Activated CD4-positive, alpha-beta memory T cell treated with anti-CD3 and anti-CD28 coated beads, Interleukin-2, amount 10 ng/mL, durations not matched to agents 7 days and 5 days (primary cell): ENCODE measurements around the gene ASPDH. TPM values are rescaled to one million over a fixed set of nuclear protein-coding genes. Genes with fewer than 3 reads are reported as not detected.
A peak's percentile ranks its signal among the peaks of the same experiment; 100 is the strongest.

Experiments used
- CTCF ChIA-PET: fragments of 350-600 bp; sonication (Branson Sonifier 250); formaldehyde crosslinking; loops from one replicate; lab custom pipeline; 2021; ENCODE audit warnings: antibody characterized with exemption, inconsistent platforms; lab: Charles Lee
- POLR2A ChIA-PET: fragments of 350-600 bp; sonication (Branson Sonifier 250); formaldehyde crosslinking; loops from one replicate; lab custom pipeline; 2021; ENCODE audit warnings: antibody characterized with exemption; lab: Charles Lee
- DNase-seq: peaks from one replicate; pipeline ENCODE4 v3.0.0-alpha.2; 2020
- H3K27ac Mint-ChIP-seq: one replicate; pipeline ENCODE4 v1.8.0; 2021; ENCODE audit warnings: mild to moderate bottlenecking, mixed read lengths
- H3K27me3 Mint-ChIP-seq: one replicate; pipeline ENCODE4 v1.8.0; 2021; ENCODE audit warnings: mixed read lengths
- H3K36me3 Mint-ChIP-seq: one replicate; pipeline ENCODE4 v1.8.0; 2021; ENCODE audit warnings: low read depth, mixed read lengths
- H3K4me1 Mint-ChIP-seq: one replicate; pipeline ENCODE4 v1.8.0; 2021; ENCODE audit warnings: mixed read lengths
- H3K4me3 Mint-ChIP-seq: one replicate; pipeline ENCODE4 v1.8.0; 2021; ENCODE audit warnings: mild to moderate bottlenecking, mixed read lengths
- H3K9me3 Mint-ChIP-seq: one replicate; pipeline ENCODE4 v1.8.0; 2021; ENCODE audit warnings: mixed read lengths
- total RNA-seq, 2 experiments: library from RNA; stranded (reverse); gene quantifications; one replicate each; pipeline ENCODE4 v1.2.3, GENCODE V29; 2021

The ASPDH gene
- total RNA-seq = not detected

- ChIA-PET CTCF (no interaction called here), POLR2A (no interaction called here)
- peaks cover 18% of the 10 kb centered on the region for H3K4me1 Mint-ChIP-seq
- H3K4me3 Mint-ChIP-seq = no peak within 1 kb of the TSS
- H3K27ac Mint-ChIP-seq = no peak within 1 kb of the TSS
- no peak for DNase-seq
- H3K36me3 Mint-ChIP-seq = peaks cover 5% of the 10 kb centered on the region
- peaks cover 2% of the 10 kb centered on the region for H3K27me3 Mint-ChIP-seq
- H3K9me3 Mint-ChIP-seq = no peaks in the 10 kb centered on the region
Observed at GRCh38 chr19:50513746-50514345, at the start of gene ASPDH. TSS of gene ASPDH (minus strand) at chr19:50513913. CDS start at chr19:50513823, 90 bp downstream.

DNA sequence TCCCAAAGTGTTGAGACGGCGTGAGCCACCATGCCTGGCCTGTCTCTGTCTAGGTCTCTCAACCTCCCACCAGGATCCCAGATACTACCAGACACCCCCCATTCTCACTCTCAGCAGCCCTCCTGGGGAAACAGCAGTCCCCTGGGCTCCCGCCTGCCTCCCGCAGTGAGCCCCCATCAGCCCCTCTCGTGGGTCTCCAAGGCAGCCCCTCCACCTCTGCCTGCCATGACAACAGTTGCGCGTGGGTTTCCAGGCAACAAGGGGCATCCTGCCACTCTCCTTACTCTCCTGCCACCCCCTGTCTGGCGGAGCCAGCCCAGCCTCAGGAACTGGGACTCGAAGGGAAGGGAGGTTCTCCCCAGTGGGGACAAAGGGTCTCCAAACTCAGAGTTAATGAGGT, 49.3 kb upstream of the ASPDH start:
- Mint-ChIP-seq H3K36me3 (no peaks in the 10 kb centered on the region), H3K27me3 (peaks cover 33% of the 10 kb centered on the region), H3K9me3 (no peaks in the 10 kb centered on the region), H3K4me1 (peaks cover 4% of the 10 kb centered on the region), H3K4me3 (no peak overlapping the region), H3K27ac (no peak overlapping the region)
- ChIA-PET POLR2A (no interaction called here), CTCF (no interaction called here)
- DNase-seq = no peak

GRCh38 chr19:50562329-50562728, 48.6 kb upstream of the ASPDH start:
- no peak overlapping the region for H3K4me3 Mint-ChIP-seq
- CTCF ChIA-PET = no interaction called here

DNA sequence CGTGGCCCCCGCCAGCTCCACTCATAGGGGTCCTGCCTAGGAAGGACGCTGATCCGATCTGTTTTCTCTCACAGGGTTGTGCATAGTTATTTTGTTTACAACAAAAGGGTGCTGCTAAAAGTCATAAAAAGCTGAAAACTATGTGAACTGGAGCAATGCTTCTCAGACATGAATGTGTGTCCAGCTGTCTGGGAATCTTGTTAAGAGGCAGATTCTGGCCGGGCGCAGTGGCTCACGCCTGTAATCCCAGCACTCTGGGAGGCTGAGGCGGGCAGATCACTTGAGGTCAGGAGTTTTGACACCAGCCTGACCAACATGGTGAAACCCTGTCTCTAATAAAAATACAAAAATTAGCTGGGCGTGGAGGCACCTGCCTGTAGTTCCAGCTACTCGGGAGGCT, 45.9 kb upstream of the ASPDH start:
- no peaks in the 10 kb centered on the region for H3K36me3 Mint-ChIP-seq
- peaks cover 32% of the 10 kb centered on the region for H3K27me3 Mint-ChIP-seq
- H3K4me3 Mint-ChIP-seq = no peak overlapping the region
- ChIA-PET CTCF (interaction anchor here (0.6 to 1.8 kb wide), 2 partner anchors 22 to 99 kb away, joined by 4 read pairs; no protein-coding TSS in a partner anchor), POLR2A (no interaction called here)
- peaks cover 10% of the 10 kb centered on the region for H3K4me1 Mint-ChIP-seq
- no peak for DNase-seq
- H3K9me3 Mint-ChIP-seq = no peaks in the 10 kb centered on the region
- H3K27ac Mint-ChIP-seq = no peak overlapping the region

More at GRCh38 chr19:50562329-50562728, 48.6 kb upstream of the ASPDH start:
- POLR2A ChIA-PET = no interaction called here
- peaks cover 37% of the 10 kb centered on the region for H3K27me3 Mint-ChIP-seq
- H3K36me3 Mint-ChIP-seq = no peaks in the 10 kb centered on the region
- no peak for DNase-seq
- H3K27ac Mint-ChIP-seq = no peak overlapping the region
- H3K9me3 Mint-ChIP-seq = no peaks in the 10 kb centered on the region
- peaks cover 4% of the 10 kb centered on the region for H3K4me1 Mint-ChIP-seq

GRCh38 chr19:50558449-50558848, 44.7 kb upstream of the ASPDH start:
- Mint-ChIP-seq H3K4me3 (no peak overlapping the region), H3K9me3 (no peaks in the 10 kb centered on the region), H3K27me3 (peaks cover 23% of the 10 kb centered on the region), H3K36me3 (no peaks in the 10 kb centered on the region), H3K4me1 (peaks cover 10% of the 10 kb centered on the region), H3K27ac (no peak overlapping the region)
- CTCF ChIA-PET = interaction anchor here (1.2 to 1.8 kb wide), 2 partner anchors 21 to 25 kb away, joined by 3 to 4 read pairs; no protein-coding TSS in a partner anchor
- POLR2A ChIA-PET = no interaction called here
- DNase-seq = no peak

- CTCF ChIA-PET = interaction anchor here (1.2 to 3.0 kb wide), 3 partner anchors 15 to 201 kb away, joined by 3 to 18 read pairs (median 4); no protein-coding TSS in a partner anchor
- no peak for DNase-seq
- Mint-ChIP-seq H3K27me3 (peaks cover 26% of the 10 kb centered on the region), H3K9me3 (no peaks in the 10 kb centered on the region), H3K4me3 (no peak overlapping the region), H3K36me3 (no peaks in the 10 kb centered on the region), H3K4me1 (peaks cover 10% of the 10 kb centered on the region), H3K27ac (no peak overlapping the region)
- POLR2A ChIA-PET = no interaction called here
Observed at GRCh38 chr19:50558039-50558438, 44.3 kb upstream of the ASPDH start.

DNA sequence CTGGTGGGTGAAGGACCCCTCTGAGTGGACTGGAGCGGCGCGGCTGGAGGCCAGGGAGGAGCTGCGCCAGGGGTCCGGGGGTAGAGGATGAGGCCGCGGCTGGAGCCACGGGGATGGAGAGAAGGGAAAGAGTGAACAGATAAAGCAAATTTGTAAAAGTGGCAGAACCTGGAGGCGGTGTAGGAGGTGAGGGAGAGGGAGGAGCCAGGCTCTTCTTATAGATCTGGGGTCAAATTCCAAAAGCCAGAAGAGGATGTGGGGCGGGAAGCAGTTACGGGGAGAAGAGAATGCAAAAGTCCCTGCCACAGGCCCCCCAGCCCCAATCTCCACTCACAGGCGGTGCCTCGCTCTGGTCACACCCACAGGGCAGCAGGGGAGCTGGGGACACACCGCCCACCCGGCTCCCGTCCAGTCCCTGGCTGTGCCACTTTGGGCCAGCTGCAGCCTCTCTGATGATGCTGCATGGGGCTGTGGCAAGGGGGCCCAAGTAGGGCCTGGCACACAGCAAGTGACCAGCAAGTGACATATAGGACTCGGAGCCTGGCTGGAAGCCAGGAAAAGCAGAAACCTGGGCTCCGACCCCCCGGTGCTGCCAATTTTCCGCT, 43.4 kb upstream of the ASPDH start:
- no peak for DNase-seq
- ChIA-PET CTCF (interaction anchor here (0.5 to 3.7 kb wide), 14 partner anchors 12 to 256 kb away, joined by 3 to 26 read pairs (median 4); no protein-coding TSS in a partner anchor), POLR2A (interaction anchor here (1.7 kb wide), 1 partner anchor 200 kb away, joined by 8 read pairs; no protein-coding TSS in a partner anchor)
- peaks cover 35% of the 10 kb centered on the region for H3K27me3 Mint-ChIP-seq
- no peak overlapping the region for H3K4me3 Mint-ChIP-seq
- no peaks in the 10 kb centered on the region for H3K36me3 Mint-ChIP-seq
- H3K27ac Mint-ChIP-seq = no peak overlapping the region
- H3K4me1 Mint-ChIP-seq = peaks cover 10% of the 10 kb centered on the region
- no peaks in the 10 kb centered on the region for H3K9me3 Mint-ChIP-seq

- DNase-seq = peak; percentile 81
- peaks cover 38% of the 10 kb centered on the region for H3K27me3 Mint-ChIP-seq
- CTCF ChIA-PET = interaction anchor here (0.5 to 3.7 kb wide), 28 partner anchors 8 to 336 kb away, joined by 3 to 26 read pairs (median 3); no protein-coding TSS in a partner anchor
- no peaks in the 10 kb centered on the region for H3K9me3 Mint-ChIP-seq
- POLR2A ChIA-PET = interaction anchor here (1.7 kb wide), 1 partner anchor 199 kb away, joined by 8 read pairs; no protein-coding TSS in a partner anchor
- peaks cover 10% of the 10 kb centered on the region for H3K4me1 Mint-ChIP-seq
- H3K27ac Mint-ChIP-seq = no peak overlapping the region
- peak overlapping the region; percentile 80 for H3K4me3 Mint-ChIP-seq
- H3K36me3 Mint-ChIP-seq = no peaks in the 10 kb centered on the region
Observed at GRCh38 chr19:50556282-50557008, 42.7 kb upstream of the ASPDH start.

- POLR2A ChIA-PET = interaction anchor here (1.7 kb wide), 1 partner anchor 198 kb away, joined by 8 read pairs; no protein-coding TSS in a partner anchor
- H3K27ac Mint-ChIP-seq = no peak overlapping the region
- no peaks in the 10 kb centered on the region for H3K9me3 Mint-ChIP-seq
- H3K27me3 Mint-ChIP-seq = peaks cover 38% of the 10 kb centered on the region
- H3K4me3 Mint-ChIP-seq = peak overlapping the region; percentile 80
- no peaks in the 10 kb centered on the region for H3K36me3 Mint-ChIP-seq
- no peak for DNase-seq
- peaks cover 10% of the 10 kb centered on the region for H3K4me1 Mint-ChIP-seq
- CTCF ChIA-PET = interaction anchor here (0.6 to 3.7 kb wide), 29 partner anchors 9 to 337 kb away, joined by 3 to 26 read pairs (median 3); no protein-coding TSS in a partner anchor
Observed at GRCh38 chr19:50555450-50556281, 42.0 kb upstream of the ASPDH start.

GRCh38 chr19:50555033-50555432, 41.3 kb upstream of the ASPDH start:
- ChIA-PET CTCF (interaction anchor here (0.7 to 3.7 kb wide), 7 partner anchors 10 to 198 kb away, joined by 3 to 19 read pairs (median 7); no protein-coding TSS in a partner anchor), POLR2A (no interaction called here)
- H3K4me1 Mint-ChIP-seq = peaks cover 10% of the 10 kb centered on the region
- peaks cover 45% of the 10 kb centered on the region for H3K27me3 Mint-ChIP-seq
- DNase-seq = no peak
- H3K36me3 Mint-ChIP-seq = no peaks in the 10 kb centered on the region
- H3K9me3 Mint-ChIP-seq = no peaks in the 10 kb centered on the region
- no peak overlapping the region for H3K27ac Mint-ChIP-seq
- no peak overlapping the region for H3K4me3 Mint-ChIP-seq

GRCh38 chr19:50554212-50554611, 40.5 kb upstream of the ASPDH start:
- DNase-seq = no peak
- no peaks in the 10 kb centered on the region for H3K36me3 Mint-ChIP-seq
- ChIA-PET CTCF (interaction anchor here (1.0 to 3.7 kb wide), 3 partner anchors 9 to 197 kb away, joined by 3 to 19 read pairs (median 5); no protein-coding TSS in a partner anchor), POLR2A (no interaction called here)
- H3K27me3 Mint-ChIP-seq = peaks cover 46% of the 10 kb centered on the region
- H3K4me1 Mint-ChIP-seq = peaks cover 10% of the 10 kb centered on the region
- no peak overlapping the region for H3K4me3 Mint-ChIP-seq
- no peak overlapping the region for H3K27ac Mint-ChIP-seq
- no peaks in the 10 kb centered on the region for H3K9me3 Mint-ChIP-seq

GRCh38 chr19:50553134-50553703, 39.5 kb upstream of the ASPDH start:
- H3K27me3 Mint-ChIP-seq = peaks cover 44% of the 10 kb centered on the region
- H3K4me3 Mint-ChIP-seq = no peak overlapping the region
- CTCF ChIA-PET = no interaction called here
- peaks cover 10% of the 10 kb centered on the region for H3K4me1 Mint-ChIP-seq
- no peaks in the 10 kb centered on the region for H3K9me3 Mint-ChIP-seq
- POLR2A ChIA-PET = no interaction called here
- H3K36me3 Mint-ChIP-seq = no peaks in the 10 kb centered on the region
- H3K27ac Mint-ChIP-seq = no peak overlapping the region
- no peak for DNase-seq
